NCI-H2196 (cell line): ENCODE results near the gene KNTC1.
"Not testable (repeated sequence)": the region's sequence is repeated elsewhere in the genome, so short reads cannot be mapped to it uniquely, and the experiment has no call there.

Experiments used
- DNase-seq: peaks from one replicate; lab custom pipeline; 2025; ENCODE audit not compliant: unreplicated experiment; lab: John Stamatoyannopoulos, UW

The KNTC1 gene

GRCh38 chr12:122643207-122643805, 116.3 kb downstream of the KNTC1 start:
- no peak for DNase-seq

- no peak for DNase-seq
These were observed 119.6 kb downstream of the KNTC1 start for GRCh38 chr12:122646517-122647217.

DNA sequence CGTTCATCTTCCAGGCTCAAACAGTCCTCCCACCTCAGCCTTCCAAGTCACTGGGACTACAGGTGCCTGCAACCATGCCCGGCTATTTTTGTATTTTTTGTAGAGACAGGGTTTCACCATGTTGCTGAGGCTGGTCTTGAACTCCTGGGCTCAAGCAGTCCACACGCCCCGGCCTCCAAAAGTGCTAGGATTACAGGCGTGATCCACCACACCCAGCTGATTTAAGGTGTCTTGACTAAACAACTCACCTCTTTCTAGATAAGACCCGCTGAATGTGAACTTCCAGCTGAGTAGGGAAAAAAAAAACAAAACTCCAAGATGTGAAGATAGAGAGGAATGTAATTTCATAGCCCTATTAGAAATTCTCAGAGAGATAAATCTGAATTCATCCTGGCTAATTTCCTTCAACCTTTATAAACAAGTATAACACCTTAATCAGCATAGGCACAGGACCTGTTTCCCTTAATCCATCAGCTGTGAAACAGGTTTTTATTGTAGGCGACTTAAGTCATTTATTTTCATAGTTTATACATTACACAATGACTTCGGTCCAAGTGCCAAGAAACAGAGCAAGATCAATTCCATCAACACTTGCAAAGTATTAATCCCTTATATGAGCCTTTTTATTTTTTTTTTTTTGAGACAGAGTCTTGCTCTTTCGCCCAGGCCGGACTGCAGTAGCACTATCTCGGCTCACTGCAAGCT, 124.6 kb downstream of the KNTC1 start:
- no peak for DNase-seq

DNA sequence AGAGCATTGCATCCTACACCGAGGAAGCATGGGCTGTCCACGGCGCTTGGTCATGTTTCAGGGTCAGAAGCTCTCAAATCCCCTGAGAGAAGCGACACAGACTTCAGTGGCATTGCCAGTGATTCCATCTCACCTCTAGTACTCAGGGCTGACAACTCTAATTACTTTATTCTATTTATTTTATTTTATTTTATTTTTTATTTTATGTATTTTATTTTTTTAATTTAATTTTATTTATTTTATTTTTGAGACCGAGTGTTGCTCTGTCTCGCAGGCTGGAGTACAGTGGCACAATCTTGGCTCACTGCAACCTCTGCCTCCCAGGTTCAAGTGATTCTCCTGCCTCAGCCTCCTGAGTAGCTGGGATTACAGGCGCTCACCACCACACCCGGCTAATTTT, 126.2 kb downstream of the KNTC1 start:
- DNase-seq, result not testable (repeated sequence)

DNA sequence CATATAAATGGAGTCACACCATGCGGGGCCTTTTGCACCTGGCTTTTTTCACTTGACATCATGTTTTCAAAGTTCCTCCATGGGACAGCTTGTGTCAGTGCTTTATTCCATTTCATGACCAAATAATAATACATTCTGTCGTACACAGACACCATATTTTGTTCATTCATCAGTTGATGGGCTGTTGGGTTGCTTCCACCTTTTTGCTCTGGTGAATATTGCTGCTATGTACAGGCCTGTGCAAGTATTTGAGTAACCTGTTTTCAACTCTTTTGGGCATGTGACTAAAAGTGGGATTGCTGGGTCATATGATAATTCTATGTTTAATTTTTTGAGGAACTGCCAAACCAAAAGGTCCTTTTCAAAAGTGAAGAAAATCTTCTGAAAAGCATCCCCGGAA, 129.2 kb downstream of the KNTC1 start:
- DNase-seq, result no peak

DNA sequence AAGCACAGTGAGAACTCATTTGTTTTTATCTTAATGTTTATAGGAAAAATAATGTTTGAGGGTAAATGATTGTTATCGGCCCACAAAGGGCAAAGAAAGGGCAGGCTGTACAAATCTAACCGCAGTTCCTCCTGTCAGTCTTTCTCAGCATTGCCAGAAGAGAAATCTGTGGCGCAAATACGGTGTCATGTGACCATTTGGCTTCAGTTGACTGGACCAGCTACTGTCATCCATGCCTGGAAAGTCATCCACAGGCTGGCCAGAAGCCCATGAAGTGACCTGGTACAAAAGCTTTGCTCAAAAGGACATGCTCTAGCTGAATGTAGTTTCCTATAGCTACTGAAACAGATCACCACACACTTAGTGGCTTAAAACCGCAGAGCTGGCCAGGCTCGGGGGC, 132.5 kb downstream of the KNTC1 start:
- DNase-seq, result no peak

GRCh38 chr12:122661246-122661645, 134.2 kb downstream of the KNTC1 start:
- no peak for DNase-seq

DNA sequence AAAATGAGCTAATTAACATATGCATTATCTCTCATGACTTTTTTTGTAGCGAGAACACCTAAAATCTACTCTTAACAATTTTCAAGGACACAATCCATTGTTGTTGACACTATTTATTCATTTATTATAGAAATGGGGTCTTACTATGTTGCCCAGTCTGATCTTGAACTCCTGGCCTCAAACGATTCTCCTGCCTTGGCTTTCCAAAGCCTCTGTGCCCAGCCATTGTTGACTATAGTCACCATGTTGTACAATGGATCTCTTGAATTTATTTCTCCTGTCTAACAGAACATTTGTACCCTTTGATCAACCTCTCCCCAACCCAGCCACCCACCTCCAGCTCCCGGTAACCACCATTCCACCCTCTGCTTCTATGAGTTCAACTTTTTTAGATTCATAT, 134.9 kb downstream of the KNTC1 start:
- DNase-seq, result no peak

DNA sequence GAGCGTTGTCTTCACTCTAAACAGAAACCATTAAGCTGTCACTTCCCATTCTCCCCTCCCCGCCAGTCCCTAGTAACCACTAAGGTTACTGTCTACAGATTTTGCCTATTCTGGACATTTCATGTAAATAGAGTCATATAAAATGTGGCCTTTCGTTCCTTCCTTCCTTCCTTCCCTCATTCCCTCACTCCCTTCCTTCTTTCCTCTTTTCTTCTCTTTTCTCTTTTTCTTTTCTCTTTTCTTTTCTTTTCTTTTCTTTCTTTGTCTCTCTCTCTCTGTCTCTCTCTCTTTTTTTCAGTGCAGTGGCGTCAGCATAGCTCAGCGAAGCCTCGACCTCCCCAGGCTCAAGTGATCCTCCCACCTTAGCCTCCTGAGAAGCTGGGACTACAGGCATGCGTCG, 138.3 kb downstream of the KNTC1 start:
- DNase-seq, result no peak

GRCh38 chr12:122665759-122666158, 138.7 kb downstream of the KNTC1 start:
- no peak for DNase-seq

GRCh38 chr12:122668268-122668667, 141.2 kb downstream of the KNTC1 start:
- no peak for DNase-seq

DNA sequence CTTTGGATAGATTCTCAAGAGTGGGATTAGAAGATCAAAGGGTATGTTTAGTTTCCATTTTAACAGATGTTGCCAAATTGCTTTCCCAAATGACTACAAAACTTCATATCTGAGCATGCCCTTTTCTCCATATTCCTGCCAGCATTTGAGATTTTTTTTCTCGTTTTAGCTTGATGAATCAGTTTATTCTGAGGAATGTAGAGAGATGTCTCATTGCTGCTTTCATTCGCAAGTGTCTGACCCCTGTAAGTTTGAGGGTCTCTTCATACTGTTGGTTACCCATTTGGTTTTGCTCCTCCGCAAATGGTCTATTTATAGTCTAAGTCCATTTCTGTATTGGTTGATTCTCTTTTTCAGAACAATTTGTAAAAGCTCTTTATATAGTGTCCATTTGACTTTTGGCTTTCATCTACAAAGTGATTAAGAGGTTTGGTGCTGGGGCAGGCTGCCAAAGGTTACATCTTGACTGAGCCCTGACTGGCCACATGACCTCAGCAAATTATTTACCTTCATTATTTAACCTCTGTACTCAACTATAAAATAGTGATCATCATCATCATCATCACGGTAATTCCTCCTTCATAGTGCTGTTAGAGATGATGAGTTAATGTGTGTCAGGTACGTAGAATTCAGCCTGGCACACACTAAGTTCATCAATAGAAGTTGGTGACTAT, 142.5 kb downstream of the KNTC1 start:
- DNase-seq, result no peak

DNA sequence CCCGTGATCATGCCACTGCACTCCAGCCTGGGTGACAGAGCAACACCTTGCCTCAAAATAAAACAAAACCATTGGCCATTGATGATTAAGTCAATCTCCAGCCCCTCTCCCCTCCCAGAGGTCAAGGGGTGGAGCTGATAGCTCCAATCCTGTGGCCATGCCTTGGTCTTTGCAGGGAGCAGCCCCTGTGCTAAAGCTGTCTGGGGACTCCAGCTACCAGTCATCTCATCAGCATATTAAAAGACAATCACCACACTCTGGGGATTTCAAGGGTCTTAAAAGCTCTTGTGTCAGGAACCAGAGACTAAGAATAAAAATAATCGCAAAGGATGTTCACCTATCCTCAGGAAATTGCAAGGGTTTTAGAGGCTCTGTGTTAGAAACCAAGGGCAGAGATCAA, 145.5 kb downstream of the KNTC1 start:
- no peak for DNase-seq
